Measurements from ENCODE around the gene ATG12. TPM values are rescaled to one million over a fixed set of nuclear protein-coding genes. Genes with fewer than 3 reads are reported as not detected.
A peak's percentile ranks its signal among the peaks of the same experiment; 100 is the strongest.
"Not testable (repeated sequence)": the region's sequence is repeated elsewhere in the genome, so short reads cannot be mapped to it uniquely, and the experiment has no call there.

Gene ATG12
- total RNA-seq, 4 donors from 2014 or later = 36.5 to 73.0 (median 48.7) TPM

- peaks cover 8 to 48% (median 18%) of the 10 kb centered on the region in 3 donors for H3K4me1 ChIP-seq
- peak overlapping the region in 3 of 4 donors; percentile 2 to 35 (median 25) for H3K27ac ChIP-seq
- no peaks in the 10 kb centered on the region for H3K9me3 ChIP-seq
- 36 to 44% methylated on average over 9 to 10 of the region's 10 CpGs for WGBS, 2 donors (ENCODE audit: low coverage in 1 of 2)
- peaks cover 9 to 35% of the 10 kb centered on the region in 2 donors for H3K36me3 ChIP-seq
- TF ChIP-seq EP300 (IDR thresholded peaks at IDR 0.05) = no peak
- TF ChIP-seq POLR2AphosphoS5 (IDR thresholded peaks at IDR 0.05) = no peak
- TF ChIP-seq CTCF (IDR thresholded peaks at IDR 0.05) = peak; percentile 24 to 58 (median 57)
- H3K27me3 ChIP-seq = no peaks in the 10 kb centered on the region
- peak overlapping the region in 1 of 2 donors; percentile 85 for H3K4me3 ChIP-seq
- ATAC-seq = no peak
Observed at GRCh38 chr5:115838885-115839518, 2.4 kb downstream of the ATG12 start.

- no peak for TF ChIP-seq EP300 (IDR thresholded peaks at IDR 0.05)
- TF ChIP-seq POLR2A (IDR thresholded peaks at IDR 0.05) = no peak
- no peak for TF ChIP-seq POLR2AphosphoS5 (IDR thresholded peaks at IDR 0.05)
- TF ChIP-seq CTCF (IDR thresholded peaks at IDR 0.05) = no peak
- Histone ChIP-seq H3K27me3 (no peaks in the 10 kb centered on the region), H3K4me1 (peaks cover 8 to 35% (median 18%) of the 10 kb centered on the region in 3 donors), H3K4me3 (no peak overlapping the region), H3K9me3 (no peaks in the 10 kb centered on the region), H3K27ac (no peak overlapping the region), H3K36me3 (peaks cover 9 to 64% of the 10 kb centered on the region in 2 donors)
- WGBS, 2 donors (ENCODE audit: low coverage in 1 of 2) = 87 to 89% methylated on average over 4 of the region's 4 CpGs
- ATAC-seq = no peak
Observed at GRCh38 chr5:115835481-115835880, 5.9 kb downstream of the ATG12 start.

GRCh38 chr5:115831163-115831768 is 10.1 kb downstream of the ATG12 start:
- 42 to 47% methylated on average over 2 of the region's 2 CpGs for WGBS, 2 donors (ENCODE audit: low coverage in 1 of 2)

GRCh38 chr5:115829913-115830312 is 11.5 kb downstream of the ATG12 start:
- no peaks in the 10 kb centered on the region for H3K9me3 ChIP-seq
- H3K36me3 ChIP-seq = peaks cover 0 to 65% of the 10 kb centered on the region in 2 donors
- peaks cover 0 to 6% (median 0%) of the 10 kb centered on the region in 3 donors for H3K4me1 ChIP-seq
- H3K4me3 ChIP-seq = no peak overlapping the region
- no peak overlapping the region for H3K27ac ChIP-seq
- no peak for ATAC-seq
- WGBS, 2 donors (ENCODE audit: low coverage in 1 of 2) = 85 to 86% methylated on average over 2 to 4 of the region's 5 CpGs
- no peaks in the 10 kb centered on the region for H3K27me3 ChIP-seq
- TF ChIP-seq POLR2AphosphoS5 (IDR thresholded peaks at IDR 0.05) (no peak), CTCF (IDR thresholded peaks at IDR 0.05) (no peak), EP300 (IDR thresholded peaks at IDR 0.05) (no peak), POLR2A (IDR thresholded peaks at IDR 0.05) (no peak)

More at GRCh38 chr5:115831163-115831768, 10.1 kb downstream of the ATG12 start:
- H3K4me3 ChIP-seq = no peak overlapping the region
- ATAC-seq = no peak
- H3K27ac ChIP-seq = no peak overlapping the region
- peaks cover 0 to 6% (median 0%) of the 10 kb centered on the region in 3 donors for H3K4me1 ChIP-seq
- TF ChIP-seq CTCF (IDR thresholded peaks at IDR 0.05) (peak; percentile 53 to 77 (median 58)), POLR2AphosphoS5 (IDR thresholded peaks at IDR 0.05) (no peak)
- no peaks in the 10 kb centered on the region for H3K9me3 ChIP-seq
- no peaks in the 10 kb centered on the region for H3K27me3 ChIP-seq
- peaks cover under 1 to 78% of the 10 kb centered on the region in 2 donors for H3K36me3 ChIP-seq

GRCh38 chr5:115825948-115826347 is 15.4 kb downstream of the ATG12 start:
- H3K4me3 ChIP-seq = no peak overlapping the region
- peaks cover 0 to 32% of the 10 kb centered on the region in 2 donors for H3K36me3 ChIP-seq
- no peaks in the 10 kb centered on the region for H3K27me3 ChIP-seq
- H3K4me1 ChIP-seq = peaks cover 0 to 2% (median 0%) of the 10 kb centered on the region in 3 donors
- TF ChIP-seq CTCF (IDR thresholded peaks at IDR 0.05) (no peak), POLR2A (IDR thresholded peaks at IDR 0.05) (no peak), EP300 (IDR thresholded peaks at IDR 0.05) (no peak), POLR2AphosphoS5 (IDR thresholded peaks at IDR 0.05) (no peak)
- ATAC-seq = no peak
- H3K9me3 ChIP-seq = no peaks in the 10 kb centered on the region
- H3K27ac ChIP-seq = no peak overlapping the region
- WGBS, 2 donors (ENCODE audit: low coverage in 1 of 2) = 100% methylated on average over 2 of the region's 4 CpGs

- WGBS, 2 donors (ENCODE audit: low coverage in 1 of 2) = 100% methylated on average over 1 of the region's 1 CpG; no CpG with 5 or more reads in 1 of the 2 donors
- not testable (repeated sequence) for H3K27me3 ChIP-seq, ATAC-seq, H3K4me3 ChIP-seq, H3K27ac ChIP-seq, H3K4me1 ChIP-seq, H3K9me3 ChIP-seq
- peaks cover 0 to 22% of the 10 kb centered on the region in 2 donors for H3K36me3 ChIP-seq
Observed at GRCh38 chr5:115824983-115825382, 16.4 kb downstream of the ATG12 start.
